Stimulated activated CD4-positive, alpha-beta T cell treated with anti-CD3 and anti-CD28 coated beads, Interleukin-1b, Interleukin-23, amount 100 ng/mL, for 1 hour (primary cell): Measurements from ENCODE around the gene DIABLO.
"Not testable (repeated sequence)": the region's sequence is repeated elsewhere in the genome, so short reads cannot be mapped to it uniquely, and the experiment has no call there.

Experiments
- DNase-seq, 2 donors: peaks; one replicate each; pipeline ENCODE4 v3.0.0-alpha.2; 2020; ENCODE audit warnings: low read depth in 2 of 2

The DIABLO gene

DNA sequence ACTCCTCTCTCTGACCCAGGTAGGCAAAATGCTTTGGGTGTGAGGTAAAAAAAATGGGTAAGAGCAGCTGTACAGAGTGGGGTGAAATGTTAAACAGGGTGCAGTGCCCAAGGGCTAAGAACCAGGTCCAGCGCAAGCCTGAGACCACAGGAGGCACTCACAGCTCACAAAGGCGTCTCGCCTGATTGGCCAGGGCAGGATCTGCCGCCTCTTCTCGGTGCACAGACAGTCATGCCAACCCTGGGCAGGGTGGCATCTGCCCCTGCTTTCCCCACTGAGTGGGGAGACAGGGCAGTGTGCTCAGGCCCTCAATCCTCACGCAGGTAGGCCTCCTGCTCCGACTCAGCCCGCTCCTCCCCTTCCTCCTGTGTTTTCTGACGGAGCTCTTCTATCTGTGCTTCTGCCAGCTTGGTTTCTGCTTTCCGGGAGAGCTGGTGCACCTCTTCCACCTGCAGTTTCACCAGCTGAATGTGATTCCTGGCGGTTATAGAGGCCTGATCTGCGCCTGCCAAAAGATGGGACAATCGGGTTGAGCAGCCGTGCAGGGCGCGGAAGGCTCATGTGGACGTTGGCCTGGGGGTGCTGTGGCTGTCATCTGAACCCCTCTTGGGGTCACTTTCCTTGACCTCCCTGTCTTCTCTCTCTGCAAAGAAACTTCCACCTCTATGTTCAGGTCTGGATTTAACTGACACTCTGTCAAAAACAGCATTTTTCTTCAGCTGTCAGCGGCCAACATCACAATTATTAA lies 17.6 kb downstream of the DIABLO start:
- DNase-seq: no peak

DNA sequence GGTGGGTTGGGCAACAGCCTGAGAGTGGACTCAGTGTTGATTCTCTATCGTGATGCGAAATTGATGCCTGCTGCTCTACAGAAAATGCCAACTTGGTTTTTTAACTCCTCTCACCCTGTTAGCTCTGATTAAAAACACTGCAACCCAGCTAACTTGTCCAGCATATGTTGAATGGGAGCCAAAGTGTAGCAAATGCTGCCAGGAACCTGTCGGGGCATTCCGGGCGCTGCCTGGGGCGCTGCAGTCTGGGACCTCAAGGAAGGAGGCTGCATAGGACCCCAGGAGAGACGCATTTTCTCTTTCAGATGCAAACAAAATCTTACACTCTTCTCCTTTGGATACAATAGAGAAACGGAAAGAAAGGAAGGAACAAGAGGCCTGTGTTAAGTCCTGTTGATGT lies 18.5 kb downstream of the DIABLO start:
- DNase-seq: no peak

DNA sequence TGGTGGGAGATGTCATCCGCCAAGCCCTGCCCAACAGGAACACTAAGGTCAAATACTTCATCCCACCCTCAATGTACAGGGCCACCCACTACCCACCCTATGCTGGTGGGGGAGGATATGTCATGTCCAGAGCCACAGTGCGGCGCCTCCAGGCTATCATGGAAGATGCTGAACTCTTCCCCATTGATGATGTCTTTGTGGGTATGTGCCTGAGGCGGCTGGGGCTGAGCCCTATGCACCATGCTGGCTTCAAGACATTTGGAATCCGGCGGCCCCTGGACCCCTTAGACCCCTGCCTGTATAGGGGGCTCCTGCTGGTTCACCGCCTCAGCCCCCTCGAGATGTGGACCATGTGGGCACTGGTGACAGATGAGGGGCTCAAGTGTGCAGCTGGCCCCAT lies 18.9 kb downstream of the DIABLO start:
- no peak for DNase-seq

GRCh38 chr12:122206111-122206881 lies 19.6 kb downstream of the DIABLO start:
- no peak for DNase-seq

DNA sequence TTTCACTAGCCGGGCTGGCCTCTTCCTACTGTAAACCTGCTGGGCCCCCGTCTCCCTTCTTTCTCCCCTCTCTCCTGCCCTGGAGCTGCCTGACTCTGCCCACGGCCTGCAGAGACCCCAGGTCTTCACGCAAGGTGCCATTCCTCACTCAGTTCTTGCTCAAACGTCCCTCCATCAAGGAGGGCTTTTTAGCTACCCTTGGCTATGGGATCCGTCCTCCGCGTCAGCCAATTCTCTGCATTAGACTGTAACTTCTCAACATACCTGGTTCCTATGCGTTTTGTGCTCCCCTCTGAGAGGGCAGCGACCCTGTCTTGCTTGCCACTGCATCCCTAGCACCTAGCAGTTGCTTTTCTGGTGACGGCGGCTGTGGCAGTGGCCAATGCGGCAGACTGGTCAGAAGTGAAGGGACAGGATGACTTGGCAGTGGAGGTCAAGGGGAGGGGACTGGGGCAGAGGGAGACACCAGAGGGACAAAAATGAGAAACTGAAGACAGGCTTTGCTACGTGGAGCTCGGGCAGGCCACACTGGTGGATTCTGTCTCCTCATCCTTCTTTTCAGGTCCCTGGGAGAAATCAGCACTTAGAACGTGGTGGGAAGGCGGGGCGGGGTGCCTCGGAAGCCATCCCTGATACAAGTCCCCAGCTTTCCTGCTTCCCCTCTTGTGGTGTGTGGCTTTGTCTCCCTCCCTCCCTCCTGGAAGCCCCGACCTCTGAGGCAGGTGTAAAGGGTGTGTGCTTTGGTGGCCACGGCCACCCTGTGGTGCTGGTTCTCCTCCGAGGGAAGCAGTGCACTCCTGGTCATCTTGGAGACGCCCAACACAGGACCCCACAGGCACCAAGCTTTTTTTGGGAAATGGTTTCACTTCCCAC lies 20.6 kb downstream of the DIABLO start:
- no peak for DNase-seq

DNA sequence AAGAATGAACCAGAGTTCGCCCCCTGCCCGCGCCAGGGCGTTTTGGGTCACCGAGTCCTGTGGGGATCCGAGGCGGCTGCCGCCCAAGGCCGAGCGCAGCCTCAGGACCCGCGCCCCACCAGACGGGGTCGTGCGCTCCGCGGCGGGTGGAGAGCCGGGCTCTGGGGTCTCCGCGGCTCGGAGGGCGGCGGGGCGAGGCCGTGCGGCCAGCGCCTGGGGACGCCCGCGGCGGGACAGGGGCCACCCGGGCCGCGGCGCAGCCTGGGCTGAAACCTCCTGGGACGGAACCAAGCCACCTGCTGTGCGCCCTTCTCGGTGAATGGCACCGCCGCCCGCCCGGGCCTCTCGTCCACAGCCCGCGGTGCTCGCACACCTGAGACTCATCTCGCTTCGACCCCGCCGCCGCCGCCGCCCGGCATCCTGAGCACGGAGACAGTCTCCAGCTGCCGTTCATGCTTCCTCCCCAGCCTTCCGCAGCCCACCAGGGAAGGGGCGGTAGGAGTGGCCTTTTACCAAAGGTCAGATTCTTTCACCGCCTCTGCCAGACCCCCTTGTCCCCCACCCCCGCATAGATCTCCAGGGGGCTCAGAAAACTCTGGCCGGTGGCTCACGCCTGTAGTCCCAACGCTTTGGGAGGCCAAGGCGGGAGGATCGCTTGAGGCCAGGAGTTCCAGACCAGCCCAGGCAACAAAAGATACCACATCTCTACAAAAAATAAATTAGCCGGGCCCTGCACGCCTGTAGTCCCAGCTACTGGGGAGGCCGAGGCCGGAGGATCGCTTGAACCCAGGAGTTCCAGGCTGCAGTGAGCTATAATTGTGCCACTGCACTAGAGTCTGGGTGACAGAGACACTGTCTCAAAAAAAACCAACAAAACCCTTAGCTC lies 21.4 kb downstream of the DIABLO start:
- no peak for DNase-seq

DNA sequence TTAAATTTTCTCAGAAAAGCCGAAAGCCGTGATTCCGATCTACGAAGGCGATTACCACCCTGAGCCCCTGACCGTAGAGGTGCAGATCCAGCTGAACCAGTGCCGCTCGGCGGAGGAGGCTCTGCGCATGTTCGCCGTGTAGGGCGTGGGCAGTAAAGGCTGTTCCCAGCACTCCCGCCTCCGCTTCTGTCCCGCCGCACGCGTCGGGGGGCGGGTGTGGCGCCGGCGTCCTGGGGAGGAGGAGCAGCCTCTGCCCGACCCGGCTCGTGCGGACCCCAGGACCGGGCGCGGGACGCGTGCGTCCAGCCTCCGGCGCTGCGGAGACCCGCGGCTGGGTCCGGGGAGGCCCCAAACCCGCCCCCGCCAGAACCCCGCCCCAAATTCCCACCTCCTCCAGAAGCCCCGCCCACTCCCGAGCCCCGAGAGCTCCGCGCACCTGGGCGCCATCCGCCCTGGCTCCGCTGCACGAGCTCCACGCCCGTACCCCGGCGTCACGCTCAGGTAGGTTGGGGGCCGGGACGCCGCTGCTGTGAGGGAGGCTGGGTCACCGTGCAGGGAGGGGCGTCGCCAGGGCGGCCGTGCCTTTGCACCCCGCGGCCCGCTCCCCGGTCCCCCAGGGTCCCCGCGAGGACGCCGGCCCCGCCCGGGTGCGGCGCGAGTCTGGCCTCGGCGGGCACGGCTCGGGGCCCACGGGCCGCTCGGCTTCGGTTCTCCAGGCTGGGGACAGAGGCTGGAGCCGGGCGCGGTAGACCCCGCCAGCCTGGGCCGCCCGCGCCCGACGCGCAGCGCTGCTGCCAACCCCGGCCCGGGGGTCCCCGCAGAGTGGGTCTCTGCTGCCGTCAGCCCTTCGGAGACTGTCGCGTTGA lies 22.3 kb downstream of the DIABLO start, which contains the start of gene B3GNT4:
Gene B3GNT4, plus strand, starts transcription at position 409 of the 866 bp plus-strand sequence. CDS start 910 bp downstream, outside the sequence.
- peak; percentile 29 to 48 for DNase-seq

DNA sequence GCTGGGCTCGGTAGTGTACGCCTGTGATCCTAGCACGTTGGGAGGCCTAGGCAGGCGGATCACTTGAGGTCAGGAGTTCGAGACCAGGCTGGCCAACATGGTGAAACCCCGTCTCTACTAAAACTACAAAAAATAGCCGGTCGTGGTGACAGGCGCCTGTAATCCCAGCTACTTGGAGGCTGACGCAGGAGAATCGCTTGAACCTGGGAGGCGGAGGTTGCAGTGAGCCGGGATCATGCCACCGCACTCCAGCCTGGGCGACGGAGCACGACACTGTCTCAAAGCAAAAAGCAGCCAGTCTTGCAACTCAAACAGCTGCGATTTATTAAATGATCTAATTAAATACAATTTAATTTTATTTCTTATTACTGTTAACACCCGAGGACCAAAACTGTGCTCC lies 23.0 kb downstream of the DIABLO start:
- not testable (repeated sequence) for DNase-seq

- DNase-seq: no peak
Measured at GRCh38 chr12:122202017-122202416, 23.8 kb downstream of the DIABLO start.

GRCh38 chr12:122201381-122201780 lies 24.5 kb downstream of the DIABLO start:
- no peak for DNase-seq

GRCh38 chr12:122200541-122201175 lies 25.2 kb downstream of the DIABLO start:
- no peak for DNase-seq

- DNase-seq: no peak
Measured at GRCh38 chr12:122199484-122200355, 26.1 kb downstream of the DIABLO start.

DNA sequence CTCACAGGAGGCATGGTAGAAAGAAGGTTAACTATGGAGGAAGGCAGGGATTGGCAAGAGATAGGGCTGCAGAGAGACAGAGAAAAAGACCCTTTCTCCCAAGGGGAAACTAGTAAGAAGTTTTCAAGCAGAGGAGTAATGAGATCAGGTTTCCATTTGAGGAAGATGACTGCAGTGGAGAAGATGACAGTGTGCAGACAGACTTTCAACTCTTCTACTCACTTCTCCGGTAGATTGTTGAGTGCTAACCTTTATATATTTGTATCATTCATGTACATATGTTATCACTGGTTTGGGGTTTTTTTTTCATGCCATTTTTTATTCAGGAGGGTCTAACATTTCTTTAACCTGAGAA lies 28.3 kb downstream of the DIABLO start:
- no peak for DNase-seq

- no peak for DNase-seq
Measured at GRCh38 chr12:122195405-122195804, 30.4 kb downstream of the DIABLO start.

GRCh38 chr12:122194804-122195203 lies 31.0 kb downstream of the DIABLO start:
- DNase-seq: no peak

DNA sequence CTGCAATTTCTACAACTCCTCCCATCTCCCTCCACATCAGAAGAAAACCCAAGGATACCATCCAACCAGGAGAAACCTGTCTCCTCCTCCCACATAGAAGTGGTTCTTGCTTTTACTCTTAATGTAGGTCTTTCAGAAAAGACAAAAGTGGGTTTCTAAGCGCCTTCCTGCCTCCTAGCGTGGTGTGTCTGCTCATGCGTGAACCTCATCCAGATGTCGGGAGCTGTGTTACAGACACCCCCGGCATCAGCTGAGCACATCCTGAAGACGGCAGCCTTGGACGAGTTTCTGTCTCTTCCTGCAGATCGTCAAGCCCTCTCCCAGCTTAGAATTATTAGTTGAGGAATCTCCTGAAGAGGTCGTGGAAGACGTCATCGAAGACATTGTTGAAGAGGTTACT lies 33.4 kb downstream of the DIABLO start:
- DNase-seq: no peak

DNA sequence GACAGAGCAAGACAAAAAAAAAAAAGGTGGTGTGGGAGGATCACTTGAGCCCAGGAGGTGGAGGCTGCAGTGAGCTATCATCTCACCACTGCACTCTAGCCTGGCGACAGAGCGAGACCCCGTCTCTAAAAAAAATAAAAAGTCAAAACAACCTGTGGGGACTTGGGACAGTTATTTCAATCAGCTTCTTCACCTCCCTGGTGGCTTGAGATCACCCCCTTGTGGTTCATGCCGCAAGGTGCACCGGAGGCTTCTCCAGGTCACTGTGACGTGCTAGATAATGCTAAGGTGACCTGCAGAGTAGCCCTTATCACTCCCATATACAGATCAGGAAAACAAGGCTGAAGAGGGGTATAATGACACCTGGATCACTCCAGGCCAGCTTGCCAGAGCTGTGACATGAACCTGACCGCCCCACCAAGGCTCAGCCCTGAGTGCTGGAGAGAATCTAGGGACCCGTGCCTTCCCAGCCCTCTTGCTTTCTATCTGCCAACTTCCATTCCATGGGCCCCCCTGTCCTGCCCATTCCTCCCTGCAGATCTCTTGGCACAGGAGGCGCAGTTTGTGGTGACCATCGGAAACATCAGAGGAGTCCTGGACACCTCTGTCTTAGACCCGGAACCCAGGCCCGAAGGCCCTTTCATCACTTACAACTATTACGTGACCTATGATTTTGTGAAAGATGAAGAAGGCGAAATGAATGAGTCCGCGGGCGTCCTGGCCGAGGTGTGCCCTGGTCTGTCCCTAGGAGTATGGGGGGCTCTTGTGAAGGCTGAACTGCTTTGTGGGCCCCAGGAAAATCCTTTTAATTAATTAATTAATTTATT lies 34.8 kb downstream of the DIABLO start:
- peak; percentile 18 to 36 for DNase-seq
